ENCODE measurements around the gene RAD51C.
"Not testable (repeated sequence)": the region's sequence is repeated elsewhere in the genome, so short reads cannot be mapped to it uniquely, and the experiment has no call there.

RAD51C gene

GRCh38 chr17:58684462-58684861 lies 7.9 kb upstream of the RAD51C start:
- not testable (repeated sequence) for DNase-seq

- no peak for DNase-seq
Observed at GRCh38 chr17:58686980-58687379, 5.4 kb upstream of the RAD51C start.

GRCh38 chr17:58688521-58688920 lies 3.9 kb upstream of the RAD51C start:
- no peak for DNase-seq

- not testable (repeated sequence) for DNase-seq
Observed at GRCh38 chr17:58690033-58690432, 2.4 kb upstream of the RAD51C start.

- no peak for DNase-seq
Observed at GRCh38 chr17:58691701-58692238, 632 bp upstream of the RAD51C start, which contains the start of gene TEX14. Gene TEX14, minus strand, starts transcription at chr17:58692045. Its CDS starts 40,044 bp downstream, at chr17:58652001.

- no peak for DNase-seq
Observed at GRCh38 chr17:58693208-58693607, 806 bp downstream of the RAD51C start.

GRCh38 chr17:58693751-58694150 lies 1.3 kb downstream of the RAD51C start:
- no peak for DNase-seq

- DNase-seq: no peak
Observed at GRCh38 chr17:58694302-58694701, 1.9 kb downstream of the RAD51C start.

- no peak for DNase-seq
Observed at GRCh38 chr17:58694826-58695225, 2.4 kb downstream of the RAD51C start.

GRCh38 chr17:58699771-58700170 lies 7.4 kb downstream of the RAD51C start:
- DNase-seq: no peak

- DNase-seq: no peak
Observed at GRCh38 chr17:58702045-58702476, 9.7 kb downstream of the RAD51C start.

GRCh38 chr17:58702708-58703107 lies 10.3 kb downstream of the RAD51C start:
- DNase-seq: no peak

GRCh38 chr17:58703137-58703915 lies 10.9 kb downstream of the RAD51C start:
- no peak for DNase-seq

- no peak for DNase-seq
Observed at GRCh38 chr17:58703916-58704286, 11.5 kb downstream of the RAD51C start.

- no peak for DNase-seq
Observed at GRCh38 chr17:58706351-58707140, 14.1 kb downstream of the RAD51C start.

GRCh38 chr17:58710948-58711552 lies 18.6 kb downstream of the RAD51C start:
- DNase-seq: no peak

GRCh38 chr17:58722274-58722673 lies 29.9 kb downstream of the RAD51C start:
- DNase-seq: no peak

GRCh38 chr17:58722696-58723095 lies 30.3 kb downstream of the RAD51C start:
- DNase-seq: no peak

- no peak for DNase-seq
Observed at GRCh38 chr17:58728798-58729197, 36.4 kb downstream of the RAD51C start.

- DNase-seq: no peak
Observed at GRCh38 chr17:58730937-58731336, 38.5 kb downstream of the RAD51C start.

GRCh38 chr17:58734040-58734439 lies 41.6 kb downstream of the RAD51C start:
- no peak for DNase-seq

GRCh38 chr17:58734811-58735210 lies 42.4 kb downstream of the RAD51C start:
- DNase-seq: no peak

GRCh38 chr17:58741121-58741625 lies 48.8 kb downstream of the RAD51C start:
- DNase-seq: no peak
